H1 (cell line): ENCODE measurements around the gene USP9Y.

ENCODE experiments used
- CEBPB ChIP-seq: IDR thresholded peaks from 2 replicates; pipeline ENCODE4 v1.6.1; 2012; ENCODE audit warnings: low read depth, low read length
- CTCF ChIP-seq, 3 experiments: IDR thresholded peaks; 1 replicate in 2 of 3; 2 replicates in 1 of 3; pipeline versions ENCODE4 v1.5.1 to v1.6.1; 2011; ENCODE audit warnings: low read length in 3 of 3, mild to moderate bottlenecking in 3 of 3, inconsistent platforms in 2 of 3, low read depth in 1 of 3, moderate library complexity in 1 of 3; ENCODE audit not compliant: insufficient read depth in 1 of 3; ENCODE audit errors: control extremely low read depth in 1 of 3
- EP300 ChIP-seq, 2 experiments: IDR thresholded peaks; 1 replicate in 1 of 2; 2 replicates in 1 of 2; pipeline ENCODE4 v1.6.1; 2011 to 2012; ENCODE audit warnings: low read depth in 2 of 2, low read length in 2 of 2, mild to moderate bottlenecking in 2 of 2, borderline replicate concordance in 1 of 2, inconsistent platforms in 1 of 2, moderate library complexity in 1 of 2
- TCF12 ChIP-seq: IDR thresholded peaks from 2 replicates; pipeline ENCODE4 v1.6.1; 2011; ENCODE audit warnings: low read depth, mild to moderate bottlenecking, low read length

- TF ChIP-seq CTCF (IDR thresholded peaks at IDR 0.05; ENCODE audit: control extremely low read depth in 1 of 3, insufficient read depth in 1 of 3, low read depth in 1 of 3, low read length in 3 of 3) (no peak), TCF12 (no peak), CEBPB (no peak), EP300 (IDR thresholded peaks at IDR 0.05; ENCODE audit: borderline replicate concordance in 1 of 2, low read depth in 2 of 2, low read length in 2 of 2) (no peak)
Measured at GRCh38 chrY:12905517-12905872, 204.5 kb downstream of the USP9Y start.
